WTC11 (cell line): ENCODE measurements around the gene NCOA3.

Source experiments
- AFF4 ChIP-seq: sonication (generic); formaldehyde crosslinking; IDR thresholded peaks from 2 replicates; pipeline ENCODE4 v1.8.1; 2023; ENCODE audit warnings: mild to moderate bottlenecking, missing genetic modification reagents, borderline replicate concordance
- JUN ChIP-seq: sonication (generic); formaldehyde crosslinking; IDR thresholded peaks from 2 replicates; pipeline ENCODE4 v1.8.0; 2023; ENCODE audit warnings: mild to moderate bottlenecking, missing genetic modification reagents

GRCh38 chr20:47557218-47557617 lies 55.5 kb downstream of the NCOA3 start:
- TF ChIP-seq JUN (CRISPR knock-in tag) (no peak), AFF4 (CRISPR knock-in tag) (no peak)
